MM.1S (cell line): ENCODE results near the gene ZBTB42.

ENCODE experiments used
- DNase-seq: peaks from one replicate; pipeline ENCODE4 v3.0.0-alpha.2; 2015
- H2AFZ ChIP-seq: fragments of 300-600 bp; sonication (generic); 2 replicates; pipeline ENCODE4 v1.6.0; 2016; ENCODE audit warnings: antibody characterized with exemption, low read length
- H3F3A ChIP-seq: fragments of 300-600 bp; sonication (generic); 2 replicates; pipeline ENCODE4 v1.6.1; 2016; ENCODE audit warnings: mild to moderate bottlenecking, antibody characterized with exemption, low read length, moderate library complexity, mixed read lengths; ENCODE audit not compliant: insufficient read depth
- H3K27ac ChIP-seq: fragments of 300-600 bp; sonication (generic); 2 replicates; pipeline ENCODE4 v1.5.1; 2016; ENCODE audit warnings: mild to moderate bottlenecking, low read length
- H3K27me3 ChIP-seq: fragments of 300-600 bp; sonication (generic); replicated peaks from 2 replicates; pipeline ENCODE4 v1.6.0; 2016; ENCODE audit warnings: low read length; ENCODE audit not compliant: insufficient read depth
- H3K36me3 ChIP-seq: fragments of 300-600 bp; sonication (generic); replicated peaks from 2 replicates; pipeline ENCODE4 v1.6.1; 2016; ENCODE audit warnings: mild to moderate bottlenecking, low read length, mixed read lengths; ENCODE audit not compliant: insufficient read depth
- H3K4me1 ChIP-seq: fragments of 300-600 bp; sonication (generic); 2 replicates; pipeline ENCODE4 v1.6.1; 2016; ENCODE audit warnings: low read length, mixed read lengths
- H3K4me2 ChIP-seq: fragments of 300-600 bp; sonication (generic); 2 replicates; pipeline ENCODE4 v1.6.0; 2016; ENCODE audit warnings: low read depth, low read length
- H3K4me3 ChIP-seq: fragments of 300-600 bp; sonication (generic); 2 replicates; pipeline ENCODE4 v1.5.1; 2016; ENCODE audit warnings: low read length, mixed read lengths
- H3K79me2 ChIP-seq: fragments of 300-600 bp; sonication (generic); 2 replicates; pipeline ENCODE4 v1.6.1; 2016; ENCODE audit warnings: mixed run types, low read length, mixed read lengths
- H3K9ac ChIP-seq: fragments of 300-600 bp; sonication (generic); 2 replicates; pipeline ENCODE4 v1.6.1; 2016; ENCODE audit warnings: low read length, mixed read lengths
- H3K9me2 ChIP-seq: fragments of 300-600 bp; sonication (generic); replicated peaks from 2 replicates; pipeline ENCODE4 v1.6.1; 2016; ENCODE audit warnings: mild to moderate bottlenecking, low read length, mixed read lengths; ENCODE audit not compliant: insufficient read depth
- H3K9me3 ChIP-seq: fragments of 300-600 bp; sonication (generic); replicated peaks from 2 replicates; pipeline ENCODE4 v1.6.1; 2016; ENCODE audit warnings: mild to moderate bottlenecking, low read length, mixed read lengths; ENCODE audit not compliant: insufficient read depth
- H4K20me1 ChIP-seq: fragments of 300-600 bp; sonication (generic); 2 replicates; pipeline ENCODE4 v1.6.1; 2016; ENCODE audit warnings: mild to moderate bottlenecking, low read length, moderate library complexity, mixed read lengths; ENCODE audit not compliant: insufficient read depth
- EZH2 ChIP-seq: fragments of 300-600 bp; sonication (generic); optimal IDR thresholded peaks from 2 replicates; pipeline ENCODE3; 2017; ENCODE audit warnings: low read depth, mild to moderate bottlenecking, antibody characterized with exemption, low read length, mixed read lengths
- EZH2phosphoT487 ChIP-seq: fragments of 300-600 bp; sonication (generic); IDR thresholded peaks from 2 replicates; pipeline ENCODE4 v1.6.1; 2018; ENCODE audit warnings: antibody characterized with exemption, low read length
- TF ChIP-seq, protein P1 (sequence below): fragments of 300-600 bp; sonication (generic); IDR thresholded peaks from 2 replicates; pipeline ENCODE4 v1.5.1; 2016; ENCODE audit warnings: antibody characterized with exemption, low read length, mixed read lengths

Gene ZBTB42

DNA sequence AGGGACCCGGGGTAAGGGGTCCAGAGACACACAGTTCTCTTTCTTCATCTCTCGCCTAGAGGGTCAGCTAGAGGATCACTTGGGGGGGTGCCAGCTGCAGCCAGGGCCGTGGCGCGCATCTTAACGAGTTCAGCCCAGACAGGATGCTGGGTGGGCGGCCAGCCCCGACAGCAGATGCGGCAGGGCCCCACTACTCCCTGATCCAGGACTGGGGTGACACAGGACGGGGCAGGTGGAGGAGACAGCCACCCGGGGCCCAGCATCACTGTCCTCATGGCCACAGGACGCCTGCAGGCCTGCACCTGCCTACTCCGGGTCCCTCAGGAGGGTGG is 18.1 kb upstream of the ZBTB42 start:
- H3K4me1 ChIP-seq, result no peaks in the 10 kb centered on the region
- no peaks in the 10 kb centered on the region for H3K27me3 ChIP-seq
- TF ChIP-seq EZH2 (no peak), EZH2phosphoT487 (no peak)
- TF ChIP-seq, protein P1, sequence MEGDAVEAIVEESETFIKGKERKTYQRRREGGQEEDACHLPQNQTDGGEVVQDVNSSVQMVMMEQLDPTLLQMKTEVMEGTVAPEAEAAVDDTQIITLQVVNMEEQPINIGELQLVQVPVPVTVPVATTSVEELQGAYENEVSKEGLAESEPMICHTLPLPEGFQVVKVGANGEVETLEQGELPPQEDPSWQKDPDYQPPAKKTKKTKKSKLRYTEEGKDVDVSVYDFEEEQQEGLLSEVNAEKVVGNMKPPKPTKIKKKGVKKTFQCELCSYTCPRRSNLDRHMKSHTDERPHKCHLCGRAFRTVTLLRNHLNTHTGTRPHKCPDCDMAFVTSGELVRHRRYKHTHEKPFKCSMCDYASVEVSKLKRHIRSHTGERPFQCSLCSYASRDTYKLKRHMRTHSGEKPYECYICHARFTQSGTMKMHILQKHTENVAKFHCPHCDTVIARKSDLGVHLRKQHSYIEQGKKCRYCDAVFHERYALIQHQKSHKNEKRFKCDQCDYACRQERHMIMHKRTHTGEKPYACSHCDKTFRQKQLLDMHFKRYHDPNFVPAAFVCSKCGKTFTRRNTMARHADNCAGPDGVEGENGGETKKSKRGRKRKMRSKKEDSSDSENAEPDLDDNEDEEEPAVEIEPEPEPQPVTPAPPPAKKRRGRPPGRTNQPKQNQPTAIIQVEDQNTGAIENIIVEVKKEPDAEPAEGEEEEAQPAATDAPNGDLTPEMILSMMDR, result no peak
- H3K36me3 ChIP-seq, result no peaks in the 10 kb centered on the region
- no peak for DNase-seq
- H3K9me2 ChIP-seq, result no peaks in the 10 kb centered on the region
- no peaks in the 10 kb centered on the region for H4K20me1 ChIP-seq
- H3K4me2 ChIP-seq, result no peak overlapping the region
- no peaks in the 10 kb centered on the region for H3K9me3 ChIP-seq
- H3K4me3 ChIP-seq, result no peak overlapping the region
- no peak overlapping the region for H3K27ac ChIP-seq
- H3K79me2 ChIP-seq, result no peaks in the 10 kb centered on the region
- H3F3A ChIP-seq, result no peaks in the 10 kb centered on the region
- H2AFZ ChIP-seq, result no peak overlapping the region
- H3K9ac ChIP-seq, result no peak overlapping the region

- no peaks in the 10 kb centered on the region for H3F3A ChIP-seq
- H3K4me3 ChIP-seq, result no peak overlapping the region
- H3K4me2 ChIP-seq, result no peak overlapping the region
- no peak overlapping the region for H2AFZ ChIP-seq
- H3K79me2 ChIP-seq, result no peaks in the 10 kb centered on the region
- DNase-seq, result no peak
- no peak overlapping the region for H3K9ac ChIP-seq
- no peaks in the 10 kb centered on the region for H3K9me3 ChIP-seq
- no peaks in the 10 kb centered on the region for H3K4me1 ChIP-seq
- no peak overlapping the region for H3K27ac ChIP-seq
- H4K20me1 ChIP-seq, result no peaks in the 10 kb centered on the region
- no peaks in the 10 kb centered on the region for H3K36me3 ChIP-seq
- H3K9me2 ChIP-seq, result no peaks in the 10 kb centered on the region
- TF ChIP-seq, protein P1, result no peak
- no peak for TF ChIP-seq EZH2phosphoT487
- no peak for TF ChIP-seq EZH2
- no peaks in the 10 kb centered on the region for H3K27me3 ChIP-seq
Measured at GRCh38 chr14:104783484-104784217, 17.2 kb upstream of the ZBTB42 start.

DNA sequence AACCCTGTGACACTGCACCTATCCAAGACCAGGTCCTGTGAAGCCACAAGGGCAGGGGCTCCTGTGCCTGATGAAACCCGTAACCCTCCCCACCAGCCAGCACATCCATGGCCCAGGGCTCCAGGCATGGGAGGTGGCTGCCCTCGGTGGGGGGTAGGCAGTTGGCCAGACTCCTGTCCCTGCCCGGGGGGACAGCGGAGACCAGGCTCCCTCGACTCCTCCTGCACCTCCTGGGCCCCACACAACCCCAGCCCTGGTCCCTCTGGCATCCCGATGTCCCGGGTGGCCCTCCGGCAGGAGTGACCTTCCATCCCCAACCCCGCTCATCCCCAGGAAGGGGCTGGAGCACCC is 16.7 kb upstream of the ZBTB42 start:
- no peaks in the 10 kb centered on the region for H3K4me1 ChIP-seq
- H3K36me3 ChIP-seq, result no peaks in the 10 kb centered on the region
- no peak overlapping the region for H3K4me3 ChIP-seq
- H3K9ac ChIP-seq, result no peak overlapping the region
- no peak for DNase-seq
- TF ChIP-seq EZH2phosphoT487, result no peak
- TF ChIP-seq, protein P1, result no peak
- TF ChIP-seq EZH2, result no peak
- H4K20me1 ChIP-seq, result no peaks in the 10 kb centered on the region
- H3F3A ChIP-seq, result no peaks in the 10 kb centered on the region
- no peaks in the 10 kb centered on the region for H3K27me3 ChIP-seq
- H3K9me2 ChIP-seq, result no peaks in the 10 kb centered on the region
- no peak overlapping the region for H3K27ac ChIP-seq
- no peak overlapping the region for H3K4me2 ChIP-seq
- no peaks in the 10 kb centered on the region for H3K79me2 ChIP-seq
- no peaks in the 10 kb centered on the region for H3K9me3 ChIP-seq
- H2AFZ ChIP-seq, result no peak overlapping the region
